HepG2 (cell line): ENCODE measurements around the gene BICDL2. TPM values are rescaled to one million over a fixed set of nuclear protein-coding genes. Genes with fewer than 3 reads are reported as not detected.

Source experiments
- CENPX ChIP-seq: sonication (generic); formaldehyde crosslinking; IDR thresholded peaks from 2 replicates; pipeline ENCODE4 v1.9.0; 2021; ENCODE audit warnings: mild to moderate bottlenecking, missing genetic modification reagents, moderate library complexity
- CERS6 ChIP-seq: sonication (generic); formaldehyde crosslinking; IDR thresholded peaks from 2 replicates; pipeline ENCODE4 v1.5.0; 2020; ENCODE audit warnings: missing genetic modification reagents
- CHD4 ChIP-seq: fragments of 200-600 bp; sonication (generic); IDR thresholded peaks from 2 replicates; pipeline ENCODE4 v1.7.0; 2017; ENCODE audit warnings: mild to moderate bottlenecking, low read length, borderline replicate concordance
- GATAD1 ChIP-seq: IDR thresholded peaks from 2 replicates; pipeline ENCODE4 v1.6.1; 2016; ENCODE audit warnings: missing genetic modification reagents, missing compliant biosample characterization
- KDM2A ChIP-seq: sonication (generic); formaldehyde crosslinking; IDR thresholded peaks from 2 replicates; pipeline ENCODE4 v1.4.0; 2020; ENCODE audit warnings: low read depth, missing genetic modification reagents, borderline replicate concordance
- PREB ChIP-seq: sonication (generic); formaldehyde crosslinking; IDR thresholded peaks from 2 replicates; pipeline ENCODE4 v1.4.0; 2020; ENCODE audit warnings: missing genetic modification reagents
- RBFOX2 ChIP-seq: fragments of 200-400 bp; formaldehyde crosslinking; IDR thresholded peaks from 2 replicates; pipeline ENCODE4 v1.6.1; 2017; ENCODE audit warnings: low read depth, mild to moderate bottlenecking, low read length
- U2AF2 ChIP-seq: fragments of 200-400 bp; formaldehyde crosslinking; IDR thresholded peaks from 2 replicates; pipeline ENCODE4 v1.6.1; 2017; ENCODE audit warnings: low read depth, mild to moderate bottlenecking, low read length
- ZBTB10 ChIP-seq: sonication (generic); formaldehyde crosslinking; IDR thresholded peaks from 2 replicates; pipeline ENCODE4 v1.4.0; 2020; ENCODE audit warnings: missing genetic modification reagents, borderline replicate concordance
- ZFP36 ChIP-seq: fragments of 150-350 bp; IDR thresholded peaks from 2 replicates; pipeline ENCODE4 v1.6.1; 2018; ENCODE audit warnings: borderline replicate concordance, low read length, low read depth; ENCODE audit not compliant: partially characterized antibody
- ZMYM2 ChIP-seq: sonication (generic); formaldehyde crosslinking; IDR thresholded peaks from 2 replicates; pipeline ENCODE4 v1.8.0; 2022; ENCODE audit warnings: mild to moderate bottlenecking, missing genetic modification reagents
- ZNF232 ChIP-seq: sonication (generic); formaldehyde crosslinking; IDR thresholded peaks from 2 replicates; pipeline ENCODE4 v1.4.0; 2020; ENCODE audit warnings: missing genetic modification reagents, borderline replicate concordance
- ZNF33B ChIP-seq: sonication (generic); formaldehyde crosslinking; IDR thresholded peaks from 2 replicates; pipeline ENCODE4 v1.5.1; 2020; ENCODE audit warnings: mild to moderate bottlenecking, missing genetic modification reagents
- ZNF512B ChIP-seq: sonication (generic); formaldehyde crosslinking; IDR thresholded peaks from 2 replicates; pipeline ENCODE4 v1.5.1; 2020; ENCODE audit warnings: missing genetic modification reagents, mild to moderate bottlenecking, borderline replicate concordance
- ZNF530 ChIP-seq: sonication (generic); formaldehyde crosslinking; IDR thresholded peaks from 2 replicates; pipeline ENCODE4 v1.5.0; 2020; ENCODE audit warnings: low read depth, mild to moderate bottlenecking, missing genetic modification reagents
- ZNF883 ChIP-seq: sonication (generic); formaldehyde crosslinking; IDR thresholded peaks from 2 replicates; pipeline ENCODE4 v1.5.1; 2020; ENCODE audit warnings: mild to moderate bottlenecking, missing genetic modification reagents; ENCODE audit errors: not compliant biosample characterization
- polyA plus RNA-seq, 8 experiments: library from polyadenylated mRNA; depleted of rRNA in 3 of 8; stranded (reverse) in 7 of 8; unstranded in 1 of 8; fragments of >200 nt; fragmentation: Illumina TruSeq in 4 of 8; extraction: Trizol in 4 of 8; gene quantifications; 2 replicates each; pipeline versions ENCODE4 v1.2.1 to v1.2.3, GENCODE V29; 2011 to 2016; ENCODE audit warnings: low read depth in 4 of 8, missing spikeins in 1 of 8, mixed read lengths in 1 of 8; ENCODE audit not compliant: insufficient read depth in 1 of 8
- total RNA-seq, 5 experiments: library from RNA; depleted of rRNA; stranded (reverse); fragments of >200 nt; fragmentation: Illumina TruSeq; extraction: Trizol; gene quantifications; 2 replicates each; pipeline ENCODE4 v1.2.3, GENCODE V29; 2016; ENCODE audit warnings: low read depth in 1 of 5
- TF ChIP-seq, protein P1 (sequence below): sonication (generic); formaldehyde crosslinking; IDR thresholded peaks from 2 replicates; pipeline ENCODE4 v1.9.0; 2022; ENCODE audit warnings: missing genetic modification reagents, mild to moderate bottlenecking, borderline replicate concordance
- TF ChIP-seq, protein P2 (sequence below): sonication (generic); formaldehyde crosslinking; IDR thresholded peaks from 2 replicates; pipeline ENCODE4 v1.4.0; 2020; ENCODE audit warnings: missing genetic modification reagents

Gene BICDL2
- total and polyA plus RNA-seq, 2 of the 13 experiments (the other 11 are each of a cell fraction or from before 2014, with no cell fraction given): 0.12 TPM; not detected in 1

DNA sequence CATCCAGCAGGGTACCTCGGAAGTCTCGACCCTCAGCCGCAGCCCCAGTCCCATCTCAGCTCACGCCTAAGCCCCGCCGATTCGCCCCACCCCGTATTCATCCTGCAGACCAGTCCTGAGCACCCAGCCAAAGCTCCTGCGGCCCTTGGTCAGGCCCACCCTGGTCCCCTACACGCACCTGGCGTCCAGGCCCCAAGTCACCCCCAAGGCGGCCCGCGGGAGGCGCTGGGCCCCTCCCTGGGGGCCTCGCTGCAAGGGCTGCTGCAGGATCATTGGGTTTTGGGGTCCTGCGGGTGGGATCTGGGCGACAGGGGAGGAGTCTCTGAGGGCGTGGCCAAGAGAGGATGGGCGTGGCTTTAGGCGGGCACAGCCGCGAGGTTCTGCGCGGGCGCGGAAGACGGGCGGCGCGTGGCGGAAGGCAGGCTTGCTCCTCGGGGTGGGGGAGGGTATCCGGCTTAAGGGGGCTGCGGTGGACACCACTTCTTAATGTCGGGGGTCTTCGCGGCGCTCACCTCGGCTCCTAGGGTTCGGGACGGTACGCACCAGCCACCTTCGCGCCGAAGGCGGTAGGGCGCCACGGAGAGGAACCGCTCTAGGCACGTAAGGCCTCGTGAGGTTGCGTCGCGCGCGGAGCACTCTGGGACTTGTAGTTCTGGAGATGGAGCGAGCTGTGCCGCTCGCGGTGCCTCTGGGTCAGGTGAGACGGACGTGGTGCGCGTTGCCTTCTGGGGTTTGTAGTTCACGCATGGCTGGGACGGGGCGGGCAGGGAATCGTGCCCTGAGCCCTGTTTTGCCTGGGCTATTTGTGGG, 12.9 kb downstream of the BICDL2 start, which contains the start of the genes HCFC1R1 and THOC6 (continued):
- TF ChIP-seq U2AF2 (no peak), ZNF512B (CRISPR knock-in tag) (no peak), PREB (no peak), CERS6 (CRISPR knock-in tag) (no peak), ZNF232 (CRISPR knock-in tag) (peak; percentile 63; the same call in 1 of the 2 replicates), ZMYM2 (CRISPR knock-in tag) (no peak), CHD4 (no peak), ZFP36 (no peak), KDM2A (peak; percentile 97), GATAD1 (CRISPR knock-in tag) (peak; percentile 87), ZBTB10 (CRISPR knock-in tag) (peak; percentile 58; the same call in 1 of the 2 replicates), ZNF530 (no peak), RBFOX2 (peak; percentile 99), CENPX (CRISPR knock-in tag) (no peak), ZNF33B (peak; percentile 79; the same call in 1 of the 2 replicates), ZNF883 (CRISPR knock-in tag) (peak; percentile 90)
- TF ChIP-seq, protein P1, sequence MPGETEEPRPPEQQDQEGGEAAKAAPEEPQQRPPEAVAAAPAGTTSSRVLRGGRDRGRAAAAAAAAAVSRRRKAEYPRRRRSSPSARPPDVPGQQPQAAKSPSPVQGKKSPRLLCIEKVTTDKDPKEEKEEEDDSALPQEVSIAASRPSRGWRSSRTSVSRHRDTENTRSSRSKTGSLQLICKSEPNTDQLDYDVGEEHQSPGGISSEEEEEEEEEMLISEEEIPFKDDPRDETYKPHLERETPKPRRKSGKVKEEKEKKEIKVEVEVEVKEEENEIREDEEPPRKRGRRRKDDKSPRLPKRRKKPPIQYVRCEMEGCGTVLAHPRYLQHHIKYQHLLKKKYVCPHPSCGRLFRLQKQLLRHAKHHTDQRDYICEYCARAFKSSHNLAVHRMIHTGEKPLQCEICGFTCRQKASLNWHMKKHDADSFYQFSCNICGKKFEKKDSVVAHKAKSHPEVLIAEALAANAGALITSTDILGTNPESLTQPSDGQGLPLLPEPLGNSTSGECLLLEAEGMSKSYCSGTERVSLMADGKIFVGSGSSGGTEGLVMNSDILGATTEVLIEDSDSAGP: peak; percentile 94
- TF ChIP-seq, protein P2, sequence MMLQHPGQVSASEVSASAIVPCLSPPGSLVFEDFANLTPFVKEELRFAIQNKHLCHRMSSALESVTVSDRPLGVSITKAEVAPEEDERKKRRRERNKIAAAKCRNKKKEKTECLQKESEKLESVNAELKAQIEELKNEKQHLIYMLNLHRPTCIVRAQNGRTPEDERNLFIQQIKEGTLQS (CRISPR knock-in tag): peak; percentile 53; the same call in 1 of the 2 replicates
